Liver (tissue), 3 donors: ENCODE results near the gene KCTD16.

Source experiments
- FOXA1 ChIP-seq: IDR thresholded peaks from 2 replicates; pipeline ENCODE4 v1.6.1; 2016; ENCODE audit warnings: antibody characterized with exemption
- GABPA ChIP-seq, 2 donors: IDR thresholded peaks in 1 of 2; conservative IDR thresholded peaks in 1 of 2; 2 replicates each; pipeline ENCODE4 v1.6.1; 2016; ENCODE audit warnings: antibody characterized with exemption in 2 of 2, mild to moderate bottlenecking in 1 of 2, moderate library complexity in 1 of 2
- JUND ChIP-seq, 2 donors: IDR thresholded peaks; 2 replicates each; pipeline ENCODE4 v1.6.1; 2016; ENCODE audit warnings: antibody characterized with exemption in 2 of 2
- NR2F2 ChIP-seq: IDR thresholded peaks from 2 replicates; pipeline ENCODE4 v1.6.1; 2016; ENCODE audit warnings: antibody characterized with exemption
- RAD21 ChIP-seq, 2 donors: IDR thresholded peaks; 2 replicates each; pipeline ENCODE4 v1.6.1; 2016; ENCODE audit warnings: antibody characterized with exemption in 2 of 2, mild to moderate bottlenecking in 2 of 2
- SP1 ChIP-seq: IDR thresholded peaks from 2 replicates; pipeline ENCODE4 v1.6.1; 2018; ENCODE audit warnings: antibody characterized with exemption, mild to moderate bottlenecking
- TAF1 ChIP-seq: conservative IDR thresholded peaks from 2 replicates; pipeline ENCODE4 v1.6.1; 2016; ENCODE audit warnings: antibody characterized with exemption, mild to moderate bottlenecking
- YY1 ChIP-seq: IDR thresholded peaks from 2 replicates; pipeline ENCODE4 v1.6.1; 2016; ENCODE audit warnings: antibody characterized with exemption, mild to moderate bottlenecking
- TF ChIP-seq, protein P1 (sequence below): fragments of 150-350 bp; IDR thresholded peaks from 2 replicates; pipeline ENCODE4 v1.5.1; 2017; ENCODE audit warnings: improper control_type of control experiment, low read depth, low read length; ENCODE audit not compliant: missing input control
- TF ChIP-seq, protein P2 (sequence below): IDR thresholded peaks from 2 replicates; pipeline ENCODE4 v1.6.1; 2016; ENCODE audit warnings: antibody characterized with exemption
- TF ChIP-seq, protein P3 (sequence below): IDR thresholded peaks from 2 replicates; pipeline ENCODE4 v1.6.1; 2016; ENCODE audit warnings: antibody characterized with exemption
- TF ChIP-seq, protein P4 (sequence below): IDR thresholded peaks from 2 replicates; pipeline ENCODE4 v1.6.1; 2016; ENCODE audit warnings: antibody characterized with exemption, mild to moderate bottlenecking
- TF ChIP-seq, protein P5 (sequence below): IDR thresholded peaks from 2 replicates; pipeline ENCODE4 v1.6.1; 2016; ENCODE audit warnings: antibody characterized with exemption
- donor health status: healthy.
- donor health status: healthy.

DNA sequence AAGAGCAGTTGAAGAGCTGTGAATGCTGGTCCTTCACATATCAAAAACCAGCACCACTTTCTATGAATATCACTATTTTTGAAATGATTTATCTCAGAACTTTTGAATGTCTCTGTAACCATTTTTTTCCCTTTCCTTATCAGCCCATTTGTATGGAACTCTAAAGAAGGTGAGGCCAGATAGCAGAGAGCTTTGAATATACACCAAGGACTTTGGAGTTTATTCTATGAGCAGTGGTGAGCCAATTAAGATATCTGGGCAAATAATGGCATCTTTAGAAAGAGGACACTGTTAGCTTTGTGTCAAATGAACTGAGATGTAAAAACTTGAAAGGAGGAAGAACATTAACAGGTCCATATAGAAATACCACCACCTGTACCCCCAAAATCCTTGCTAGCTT is 22.0 kb downstream of the KCTD16 start:
- TF ChIP-seq, protein P1, sequence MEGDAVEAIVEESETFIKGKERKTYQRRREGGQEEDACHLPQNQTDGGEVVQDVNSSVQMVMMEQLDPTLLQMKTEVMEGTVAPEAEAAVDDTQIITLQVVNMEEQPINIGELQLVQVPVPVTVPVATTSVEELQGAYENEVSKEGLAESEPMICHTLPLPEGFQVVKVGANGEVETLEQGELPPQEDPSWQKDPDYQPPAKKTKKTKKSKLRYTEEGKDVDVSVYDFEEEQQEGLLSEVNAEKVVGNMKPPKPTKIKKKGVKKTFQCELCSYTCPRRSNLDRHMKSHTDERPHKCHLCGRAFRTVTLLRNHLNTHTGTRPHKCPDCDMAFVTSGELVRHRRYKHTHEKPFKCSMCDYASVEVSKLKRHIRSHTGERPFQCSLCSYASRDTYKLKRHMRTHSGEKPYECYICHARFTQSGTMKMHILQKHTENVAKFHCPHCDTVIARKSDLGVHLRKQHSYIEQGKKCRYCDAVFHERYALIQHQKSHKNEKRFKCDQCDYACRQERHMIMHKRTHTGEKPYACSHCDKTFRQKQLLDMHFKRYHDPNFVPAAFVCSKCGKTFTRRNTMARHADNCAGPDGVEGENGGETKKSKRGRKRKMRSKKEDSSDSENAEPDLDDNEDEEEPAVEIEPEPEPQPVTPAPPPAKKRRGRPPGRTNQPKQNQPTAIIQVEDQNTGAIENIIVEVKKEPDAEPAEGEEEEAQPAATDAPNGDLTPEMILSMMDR: no peak
- TF ChIP-seq, protein P2, sequence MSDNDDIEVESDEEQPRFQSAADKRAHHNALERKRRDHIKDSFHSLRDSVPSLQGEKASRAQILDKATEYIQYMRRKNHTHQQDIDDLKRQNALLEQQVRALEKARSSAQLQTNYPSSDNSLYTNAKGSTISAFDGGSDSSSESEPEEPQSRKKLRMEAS: no peak
- no peak for TF ChIP-seq YY1
- TF ChIP-seq, protein P3, sequence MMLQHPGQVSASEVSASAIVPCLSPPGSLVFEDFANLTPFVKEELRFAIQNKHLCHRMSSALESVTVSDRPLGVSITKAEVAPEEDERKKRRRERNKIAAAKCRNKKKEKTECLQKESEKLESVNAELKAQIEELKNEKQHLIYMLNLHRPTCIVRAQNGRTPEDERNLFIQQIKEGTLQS: no peak
- TF ChIP-seq FOXA1: no peak
- TF ChIP-seq, protein P4, sequence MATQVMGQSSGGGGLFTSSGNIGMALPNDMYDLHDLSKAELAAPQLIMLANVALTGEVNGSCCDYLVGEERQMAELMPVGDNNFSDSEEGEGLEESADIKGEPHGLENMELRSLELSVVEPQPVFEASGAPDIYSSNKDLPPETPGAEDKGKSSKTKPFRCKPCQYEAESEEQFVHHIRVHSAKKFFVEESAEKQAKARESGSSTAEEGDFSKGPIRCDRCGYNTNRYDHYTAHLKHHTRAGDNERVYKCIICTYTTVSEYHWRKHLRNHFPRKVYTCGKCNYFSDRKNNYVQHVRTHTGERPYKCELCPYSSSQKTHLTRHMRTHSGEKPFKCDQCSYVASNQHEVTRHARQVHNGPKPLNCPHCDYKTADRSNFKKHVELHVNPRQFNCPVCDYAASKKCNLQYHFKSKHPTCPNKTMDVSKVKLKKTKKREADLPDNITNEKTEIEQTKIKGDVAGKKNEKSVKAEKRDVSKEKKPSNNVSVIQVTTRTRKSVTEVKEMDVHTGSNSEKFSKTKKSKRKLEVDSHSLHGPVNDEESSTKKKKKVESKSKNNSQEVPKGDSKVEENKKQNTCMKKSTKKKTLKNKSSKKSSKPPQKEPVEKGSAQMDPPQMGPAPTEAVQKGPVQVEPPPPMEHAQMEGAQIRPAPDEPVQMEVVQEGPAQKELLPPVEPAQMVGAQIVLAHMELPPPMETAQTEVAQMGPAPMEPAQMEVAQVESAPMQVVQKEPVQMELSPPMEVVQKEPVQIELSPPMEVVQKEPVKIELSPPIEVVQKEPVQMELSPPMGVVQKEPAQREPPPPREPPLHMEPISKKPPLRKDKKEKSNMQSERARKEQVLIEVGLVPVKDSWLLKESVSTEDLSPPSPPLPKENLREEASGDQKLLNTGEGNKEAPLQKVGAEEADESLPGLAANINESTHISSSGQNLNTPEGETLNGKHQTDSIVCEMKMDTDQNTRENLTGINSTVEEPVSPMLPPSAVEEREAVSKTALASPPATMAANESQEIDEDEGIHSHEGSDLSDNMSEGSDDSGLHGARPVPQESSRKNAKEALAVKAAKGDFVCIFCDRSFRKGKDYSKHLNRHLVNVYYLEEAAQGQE: no peak
- TF ChIP-seq, protein P5, sequence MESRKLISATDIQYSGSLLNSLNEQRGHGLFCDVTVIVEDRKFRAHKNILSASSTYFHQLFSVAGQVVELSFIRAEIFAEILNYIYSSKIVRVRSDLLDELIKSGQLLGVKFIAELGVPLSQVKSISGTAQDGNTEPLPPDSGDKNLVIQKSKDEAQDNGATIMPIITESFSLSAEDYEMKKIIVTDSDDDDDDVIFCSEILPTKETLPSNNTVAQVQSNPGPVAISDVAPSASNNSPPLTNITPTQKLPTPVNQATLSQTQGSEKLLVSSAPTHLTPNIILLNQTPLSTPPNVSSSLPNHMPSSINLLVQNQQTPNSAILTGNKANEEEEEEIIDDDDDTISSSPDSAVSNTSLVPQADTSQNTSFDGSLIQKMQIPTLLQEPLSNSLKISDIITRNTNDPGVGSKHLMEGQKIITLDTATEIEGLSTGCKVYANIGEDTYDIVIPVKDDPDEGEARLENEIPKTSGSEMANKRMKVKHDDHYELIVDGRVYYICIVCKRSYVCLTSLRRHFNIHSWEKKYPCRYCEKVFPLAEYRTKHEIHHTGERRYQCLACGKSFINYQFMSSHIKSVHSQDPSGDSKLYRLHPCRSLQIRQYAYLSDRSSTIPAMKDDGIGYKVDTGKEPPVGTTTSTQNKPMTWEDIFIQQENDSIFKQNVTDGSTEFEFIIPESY: no peak
- TF ChIP-seq NR2F2: no peak
- no peak for TF ChIP-seq GABPA (IDR thresholded peaks at IDR 0.05 in 1 of 2, conservative IDR thresholded peaks at IDR 0.05 in 1 of 2)
- no peak for TF ChIP-seq JUND (IDR thresholded peaks at IDR 0.05)
- no peak for TF ChIP-seq RAD21 (IDR thresholded peaks at IDR 0.05)
- no peak for TF ChIP-seq SP1
- TF ChIP-seq TAF1: no peak
